ENCODE results near the gene MFSD2B. TPM values are rescaled to one million over a fixed set of nuclear protein-coding genes. Genes with fewer than 3 reads are reported as not detected.

The MFSD2B gene
- total RNA-seq, 1 experiment from 2014 or later = 0.42 TPM

DNA sequence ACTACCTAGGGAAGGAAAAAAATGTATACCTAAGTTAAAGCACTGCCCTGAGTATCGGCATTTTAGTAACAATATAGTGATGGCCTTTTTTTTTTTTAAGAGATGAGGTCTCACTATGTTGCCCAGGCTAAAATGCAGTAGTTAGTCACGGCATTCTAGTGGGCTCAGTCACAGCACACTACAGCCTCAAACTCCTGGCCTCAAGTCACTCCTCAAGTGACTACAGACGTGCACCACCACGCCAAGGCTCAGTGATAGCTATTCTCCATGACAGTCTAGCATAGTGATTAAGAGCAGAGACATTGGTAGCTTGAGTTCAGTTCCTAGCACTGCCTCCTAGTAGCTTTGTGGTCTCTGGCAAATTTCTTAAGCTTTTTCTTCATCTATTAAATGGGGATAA, 42.0 kb upstream of the MFSD2B start (continued):
- TF ChIP-seq, protein P1, sequence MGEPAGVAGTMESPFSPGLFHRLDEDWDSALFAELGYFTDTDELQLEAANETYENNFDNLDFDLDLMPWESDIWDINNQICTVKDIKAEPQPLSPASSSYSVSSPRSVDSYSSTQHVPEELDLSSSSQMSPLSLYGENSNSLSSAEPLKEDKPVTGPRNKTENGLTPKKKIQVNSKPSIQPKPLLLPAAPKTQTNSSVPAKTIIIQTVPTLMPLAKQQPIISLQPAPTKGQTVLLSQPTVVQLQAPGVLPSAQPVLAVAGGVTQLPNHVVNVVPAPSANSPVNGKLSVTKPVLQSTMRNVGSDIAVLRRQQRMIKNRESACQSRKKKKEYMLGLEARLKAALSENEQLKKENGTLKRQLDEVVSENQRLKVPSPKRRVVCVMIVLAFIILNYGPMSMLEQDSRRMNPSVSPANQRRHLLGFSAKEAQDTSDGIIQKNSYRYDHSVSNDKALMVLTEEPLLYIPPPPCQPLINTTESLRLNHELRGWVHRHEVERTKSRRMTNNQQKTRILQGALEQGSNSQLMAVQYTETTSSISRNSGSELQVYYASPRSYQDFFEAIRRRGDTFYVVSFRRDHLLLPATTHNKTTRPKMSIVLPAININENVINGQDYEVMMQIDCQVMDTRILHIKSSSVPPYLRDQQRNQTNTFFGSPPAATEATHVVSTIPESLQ (CRISPR knock-in tag; IDR thresholded peaks at IDR 0.05) = no peak
- TF ChIP-seq, protein P2, sequence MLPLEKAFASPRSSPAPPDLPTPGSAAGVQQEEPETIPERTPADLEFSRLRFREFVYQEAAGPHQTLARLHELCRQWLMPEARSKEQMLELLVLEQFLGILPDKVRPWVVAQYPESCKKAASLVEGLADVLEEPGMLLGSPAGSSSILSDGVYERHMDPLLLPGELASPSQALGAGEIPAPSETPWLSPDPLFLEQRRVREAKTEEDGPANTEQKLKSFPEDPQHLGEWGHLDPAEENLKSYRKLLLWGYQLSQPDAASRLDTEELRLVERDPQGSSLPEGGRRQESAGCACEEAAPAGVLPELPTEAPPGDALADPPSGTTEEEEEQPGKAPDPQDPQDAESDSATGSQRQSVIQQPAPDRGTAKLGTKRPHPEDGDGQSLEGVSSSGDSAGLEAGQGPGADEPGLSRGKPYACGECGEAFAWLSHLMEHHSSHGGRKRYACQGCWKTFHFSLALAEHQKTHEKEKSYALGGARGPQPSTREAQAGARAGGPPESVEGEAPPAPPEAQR (CRISPR knock-in tag; IDR thresholded peaks at IDR 0.05) = no peak
- TF ChIP-seq FOXK1 (CRISPR knock-in tag; IDR thresholded peaks at IDR 0.05) (no peak), GABPB1 (CRISPR knock-in tag; IDR thresholded peaks at IDR 0.05) (no peak), ZNF317 (CRISPR knock-in tag; IDR thresholded peaks at IDR 0.05; ENCODE audit: borderline replicate concordance, low read depth) (no peak), JUN (CRISPR knock-in tag; IDR thresholded peaks at IDR 0.05) (no peak)
- TF ChIP-seq, protein P3, sequence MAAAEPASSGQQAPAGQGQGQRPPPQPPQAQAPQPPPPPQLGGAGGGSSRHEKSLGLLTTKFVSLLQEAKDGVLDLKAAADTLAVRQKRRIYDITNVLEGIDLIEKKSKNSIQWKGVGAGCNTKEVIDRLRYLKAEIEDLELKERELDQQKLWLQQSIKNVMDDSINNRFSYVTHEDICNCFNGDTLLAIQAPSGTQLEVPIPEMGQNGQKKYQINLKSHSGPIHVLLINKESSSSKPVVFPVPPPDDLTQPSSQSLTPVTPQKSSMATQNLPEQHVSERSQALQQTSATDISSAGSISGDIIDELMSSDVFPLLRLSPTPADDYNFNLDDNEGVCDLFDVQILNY (CRISPR knock-in tag; IDR thresholded peaks at IDR 0.05) = no peak
- TF ChIP-seq, protein P4, sequence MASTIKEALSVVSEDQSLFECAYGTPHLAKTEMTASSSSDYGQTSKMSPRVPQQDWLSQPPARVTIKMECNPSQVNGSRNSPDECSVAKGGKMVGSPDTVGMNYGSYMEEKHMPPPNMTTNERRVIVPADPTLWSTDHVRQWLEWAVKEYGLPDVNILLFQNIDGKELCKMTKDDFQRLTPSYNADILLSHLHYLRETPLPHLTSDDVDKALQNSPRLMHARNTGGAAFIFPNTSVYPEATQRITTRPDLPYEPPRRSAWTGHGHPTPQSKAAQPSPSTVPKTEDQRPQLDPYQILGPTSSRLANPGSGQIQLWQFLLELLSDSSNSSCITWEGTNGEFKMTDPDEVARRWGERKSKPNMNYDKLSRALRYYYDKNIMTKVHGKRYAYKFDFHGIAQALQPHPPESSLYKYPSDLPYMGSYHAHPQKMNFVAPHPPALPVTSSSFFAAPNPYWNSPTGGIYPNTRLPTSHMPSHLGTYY (CRISPR knock-in tag; IDR thresholded peaks at IDR 0.05) = no peak
- TF ChIP-seq, protein P5, sequence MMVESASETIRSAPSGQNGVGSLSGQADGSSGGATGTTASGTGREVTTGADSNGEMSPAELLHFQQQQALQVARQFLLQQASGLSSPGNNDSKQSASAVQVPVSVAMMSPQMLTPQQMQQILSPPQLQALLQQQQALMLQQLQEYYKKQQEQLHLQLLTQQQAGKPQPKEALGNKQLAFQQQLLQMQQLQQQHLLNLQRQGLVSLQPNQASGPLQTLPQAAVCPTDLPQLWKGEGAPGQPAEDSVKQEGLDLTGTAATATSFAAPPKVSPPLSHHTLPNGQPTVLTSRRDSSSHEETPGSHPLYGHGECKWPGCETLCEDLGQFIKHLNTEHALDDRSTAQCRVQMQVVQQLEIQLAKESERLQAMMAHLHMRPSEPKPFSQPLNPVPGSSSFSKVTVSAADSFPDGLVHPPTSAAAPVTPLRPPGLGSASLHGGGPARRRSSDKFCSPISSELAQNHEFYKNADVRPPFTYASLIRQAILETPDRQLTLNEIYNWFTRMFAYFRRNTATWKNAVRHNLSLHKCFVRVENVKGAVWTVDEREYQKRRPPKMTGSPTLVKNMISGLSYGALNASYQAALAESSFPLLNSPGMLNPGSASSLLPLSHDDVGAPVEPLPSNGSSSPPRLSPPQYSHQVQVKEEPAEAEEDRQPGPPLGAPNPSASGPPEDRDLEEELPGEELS (CRISPR knock-in tag; IDR thresholded peaks at IDR 0.05) = no peak
- TF ChIP-seq, protein P6, sequence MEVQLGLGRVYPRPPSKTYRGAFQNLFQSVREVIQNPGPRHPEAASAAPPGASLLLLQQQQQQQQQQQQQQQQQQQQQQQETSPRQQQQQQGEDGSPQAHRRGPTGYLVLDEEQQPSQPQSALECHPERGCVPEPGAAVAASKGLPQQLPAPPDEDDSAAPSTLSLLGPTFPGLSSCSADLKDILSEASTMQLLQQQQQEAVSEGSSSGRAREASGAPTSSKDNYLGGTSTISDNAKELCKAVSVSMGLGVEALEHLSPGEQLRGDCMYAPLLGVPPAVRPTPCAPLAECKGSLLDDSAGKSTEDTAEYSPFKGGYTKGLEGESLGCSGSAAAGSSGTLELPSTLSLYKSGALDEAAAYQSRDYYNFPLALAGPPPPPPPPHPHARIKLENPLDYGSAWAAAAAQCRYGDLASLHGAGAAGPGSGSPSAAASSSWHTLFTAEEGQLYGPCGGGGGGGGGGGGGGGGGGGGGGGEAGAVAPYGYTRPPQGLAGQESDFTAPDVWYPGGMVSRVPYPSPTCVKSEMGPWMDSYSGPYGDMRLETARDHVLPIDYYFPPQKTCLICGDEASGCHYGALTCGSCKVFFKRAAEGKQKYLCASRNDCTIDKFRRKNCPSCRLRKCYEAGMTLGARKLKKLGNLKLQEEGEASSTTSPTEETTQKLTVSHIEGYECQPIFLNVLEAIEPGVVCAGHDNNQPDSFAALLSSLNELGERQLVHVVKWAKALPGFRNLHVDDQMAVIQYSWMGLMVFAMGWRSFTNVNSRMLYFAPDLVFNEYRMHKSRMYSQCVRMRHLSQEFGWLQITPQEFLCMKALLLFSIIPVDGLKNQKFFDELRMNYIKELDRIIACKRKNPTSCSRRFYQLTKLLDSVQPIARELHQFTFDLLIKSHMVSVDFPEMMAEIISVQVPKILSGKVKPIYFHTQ (CRISPR knock-in tag; IDR thresholded peaks at IDR 0.05) = no peak

DNA sequence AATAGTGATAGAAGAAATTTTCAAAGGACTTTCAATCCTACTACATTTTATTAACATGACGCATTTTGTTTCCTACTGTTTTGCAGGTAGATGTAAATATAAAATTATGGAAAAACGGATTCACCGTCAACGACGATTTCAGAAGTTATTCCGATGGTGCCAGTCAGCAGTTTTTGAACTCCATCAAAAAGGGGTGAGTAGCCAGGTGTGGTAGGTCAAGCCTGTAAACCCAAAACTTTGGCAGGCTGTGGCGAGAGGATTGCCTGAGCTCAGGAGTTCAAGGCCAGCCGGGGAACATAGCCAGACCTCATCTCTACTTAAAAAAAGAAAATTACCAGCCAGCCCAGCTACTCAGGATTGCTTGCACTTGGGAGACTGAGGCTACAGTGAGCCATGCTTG, 33.0 kb upstream of the MFSD2B start:
- ChIA-PET POLR2A (no interaction called here), CTCF (no interaction called here)
- Mint-ChIP-seq H3K27ac (no peak overlapping the region), H3K4me3 (no peak overlapping the region), H3K9me3 (no peaks in the 10 kb centered on the region), H3K27me3 (ENCODE audit: low read depth) (no peaks in the 10 kb centered on the region), H3K4me1 (no peaks in the 10 kb centered on the region), H3K36me3 (peaks cover 31% of the 10 kb centered on the region)
- DNase-seq (ENCODE audit: low spot score) = no peak
- no peak for ATAC-seq
- TF ChIP-seq NR1H2 (CRISPR knock-in tag; IDR thresholded peaks at IDR 0.05) = no peak
- no peak for TF ChIP-seq JUN (CRISPR knock-in tag; IDR thresholded peaks at IDR 0.05)
- TF ChIP-seq, protein P5 (CRISPR knock-in tag; IDR thresholded peaks at IDR 0.05) = no peak
- TF ChIP-seq, protein P7, sequence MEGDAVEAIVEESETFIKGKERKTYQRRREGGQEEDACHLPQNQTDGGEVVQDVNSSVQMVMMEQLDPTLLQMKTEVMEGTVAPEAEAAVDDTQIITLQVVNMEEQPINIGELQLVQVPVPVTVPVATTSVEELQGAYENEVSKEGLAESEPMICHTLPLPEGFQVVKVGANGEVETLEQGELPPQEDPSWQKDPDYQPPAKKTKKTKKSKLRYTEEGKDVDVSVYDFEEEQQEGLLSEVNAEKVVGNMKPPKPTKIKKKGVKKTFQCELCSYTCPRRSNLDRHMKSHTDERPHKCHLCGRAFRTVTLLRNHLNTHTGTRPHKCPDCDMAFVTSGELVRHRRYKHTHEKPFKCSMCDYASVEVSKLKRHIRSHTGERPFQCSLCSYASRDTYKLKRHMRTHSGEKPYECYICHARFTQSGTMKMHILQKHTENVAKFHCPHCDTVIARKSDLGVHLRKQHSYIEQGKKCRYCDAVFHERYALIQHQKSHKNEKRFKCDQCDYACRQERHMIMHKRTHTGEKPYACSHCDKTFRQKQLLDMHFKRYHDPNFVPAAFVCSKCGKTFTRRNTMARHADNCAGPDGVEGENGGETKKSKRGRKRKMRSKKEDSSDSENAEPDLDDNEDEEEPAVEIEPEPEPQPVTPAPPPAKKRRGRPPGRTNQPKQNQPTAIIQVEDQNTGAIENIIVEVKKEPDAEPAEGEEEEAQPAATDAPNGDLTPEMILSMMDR (IDR thresholded peaks at IDR 0.05) = no peak
- TF ChIP-seq NFYB (CRISPR knock-in tag; conservative IDR thresholded peaks at IDR 0.05; ENCODE audit: low read depth) = no peak
- TF ChIP-seq, protein P2 (CRISPR knock-in tag; IDR thresholded peaks at IDR 0.05) = no peak
- TF ChIP-seq, protein P8, sequence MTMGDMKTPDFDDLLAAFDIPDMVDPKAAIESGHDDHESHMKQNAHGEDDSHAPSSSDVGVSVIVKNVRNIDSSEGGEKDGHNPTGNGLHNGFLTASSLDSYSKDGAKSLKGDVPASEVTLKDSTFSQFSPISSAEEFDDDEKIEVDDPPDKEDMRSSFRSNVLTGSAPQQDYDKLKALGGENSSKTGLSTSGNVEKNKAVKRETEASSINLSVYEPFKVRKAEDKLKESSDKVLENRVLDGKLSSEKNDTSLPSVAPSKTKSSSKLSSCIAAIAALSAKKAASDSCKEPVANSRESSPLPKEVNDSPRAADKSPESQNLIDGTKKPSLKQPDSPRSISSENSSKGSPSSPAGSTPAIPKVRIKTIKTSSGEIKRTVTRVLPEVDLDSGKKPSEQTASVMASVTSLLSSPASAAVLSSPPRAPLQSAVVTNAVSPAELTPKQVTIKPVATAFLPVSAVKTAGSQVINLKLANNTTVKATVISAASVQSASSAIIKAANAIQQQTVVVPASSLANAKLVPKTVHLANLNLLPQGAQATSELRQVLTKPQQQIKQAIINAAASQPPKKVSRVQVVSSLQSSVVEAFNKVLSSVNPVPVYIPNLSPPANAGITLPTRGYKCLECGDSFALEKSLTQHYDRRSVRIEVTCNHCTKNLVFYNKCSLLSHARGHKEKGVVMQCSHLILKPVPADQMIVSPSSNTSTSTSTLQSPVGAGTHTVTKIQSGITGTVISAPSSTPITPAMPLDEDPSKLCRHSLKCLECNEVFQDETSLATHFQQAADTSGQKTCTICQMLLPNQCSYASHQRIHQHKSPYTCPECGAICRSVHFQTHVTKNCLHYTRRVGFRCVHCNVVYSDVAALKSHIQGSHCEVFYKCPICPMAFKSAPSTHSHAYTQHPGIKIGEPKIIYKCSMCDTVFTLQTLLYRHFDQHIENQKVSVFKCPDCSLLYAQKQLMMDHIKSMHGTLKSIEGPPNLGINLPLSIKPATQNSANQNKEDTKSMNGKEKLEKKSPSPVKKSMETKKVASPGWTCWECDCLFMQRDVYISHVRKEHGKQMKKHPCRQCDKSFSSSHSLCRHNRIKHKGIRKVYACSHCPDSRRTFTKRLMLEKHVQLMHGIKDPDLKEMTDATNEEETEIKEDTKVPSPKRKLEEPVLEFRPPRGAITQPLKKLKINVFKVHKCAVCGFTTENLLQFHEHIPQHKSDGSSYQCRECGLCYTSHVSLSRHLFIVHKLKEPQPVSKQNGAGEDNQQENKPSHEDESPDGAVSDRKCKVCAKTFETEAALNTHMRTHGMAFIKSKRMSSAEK (CRISPR knock-in tag; IDR thresholded peaks at IDR 0.05; ENCODE audit: borderline replicate concordance) = no peak

Measured in WTC11 (cell line).